Left colon (tissue), 2 donors: ENCODE data around the gene UTP15. TPM values are rescaled to one million over a fixed set of nuclear protein-coding genes. Genes with fewer than 3 reads are reported as not detected.
A peak's percentile ranks its signal among the peaks of the same experiment; 100 is the strongest.

Source experiments
- ATAC-seq: fragments of 200-7000 bp; cut with Tn5 transposase; one replicate; pipeline ENCODE4 v1.9.1; 2020; ENCODE audit warnings: mild to moderate bottlenecking, moderate library complexity
- DNase-seq, 2 donors: peaks; one replicate each; pipeline ENCODE4 v3.0.0-alpha.2; 2020
- intact Hi-C, 2 donors: fragments of 100-400 bp; cut with DNase I in 1 of 2; cut with micrococcal nuclease in 1 of 2; formaldehyde crosslinking; loops; one replicate each; pipeline versions ENCODE4 v1.11.2 to v1.14.0; 2022; cut with DNase I, micrococcal nuclease
- total RNA-seq, 2 donors: library from RNA; stranded (reverse); fragmentation: NEBNext Ultra II Directional; extraction: Animal tissue kit (Norgen Biotek cat#: 25700); gene quantifications; one replicate each; pipeline ENCODE4 v1.2.1, GENCODE V29; 2021
- donor health status: DM: no; HTN: no; CAD: no.
- donor health status: DM: yes; HTN: yes; CAD: no.

Gene UTP15
- total RNA-seq, 2 donors from 2014 or later: 9.3 to 12.4 TPM

DNA sequence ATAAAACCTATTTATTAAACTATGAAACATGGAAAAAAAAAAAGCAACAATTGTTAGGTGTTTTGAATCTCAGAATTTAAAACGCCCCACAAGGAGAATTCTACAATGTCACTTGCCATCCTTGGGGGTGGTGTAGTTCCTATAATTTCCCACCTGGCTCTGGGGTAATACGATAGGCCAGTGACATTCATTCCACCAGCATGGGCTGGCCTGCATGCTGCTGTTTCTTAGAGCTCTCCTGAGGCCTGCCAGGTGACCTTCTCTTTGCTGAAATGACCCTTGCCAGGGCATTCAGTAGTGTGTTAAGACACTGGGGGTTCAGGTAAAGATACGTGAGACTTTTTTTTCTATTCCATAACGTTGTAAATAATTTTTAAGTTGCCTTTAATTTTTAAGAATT is 50.4 kb downstream of the UTP15 start:
- intact Hi-C loops: no loop called here
- DNase-seq (no peak), ATAC-seq (no peak)

DNA sequence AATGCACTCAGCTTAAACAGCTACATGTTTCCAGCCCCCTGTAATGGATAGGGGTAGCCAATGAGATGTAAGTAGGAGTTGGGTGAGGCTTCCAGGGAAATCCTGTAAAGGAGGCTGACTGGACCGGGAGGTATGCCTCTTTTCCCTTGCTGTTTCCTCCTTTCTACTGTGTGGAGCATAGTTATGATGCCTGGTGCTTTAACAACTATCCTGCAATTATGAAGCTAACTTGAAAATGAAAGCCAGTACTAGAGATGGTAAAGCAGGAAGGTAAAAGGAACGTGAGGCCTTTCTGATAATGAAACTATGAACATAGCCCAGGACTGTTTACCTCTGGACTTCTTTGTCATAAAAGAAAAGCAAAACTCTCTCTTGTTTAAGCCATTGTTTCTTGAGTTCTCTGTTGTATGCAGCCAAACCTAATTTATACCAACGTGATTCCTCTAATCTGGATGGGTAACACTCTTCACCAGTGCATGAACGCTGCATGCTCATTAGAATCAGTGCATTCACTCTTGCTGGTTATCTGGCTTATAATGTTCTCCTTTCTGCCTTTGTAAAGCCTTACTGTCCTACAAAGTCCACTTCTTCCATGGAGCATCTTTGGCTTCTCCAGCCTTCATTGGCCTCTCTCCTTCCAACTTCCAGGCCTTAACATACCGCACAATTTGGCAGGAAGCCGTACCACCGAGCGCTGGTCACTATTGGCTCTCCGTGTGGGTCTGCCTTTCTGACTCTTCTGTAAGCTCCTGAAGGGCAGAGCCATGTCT is 52.2 kb downstream of the UTP15 start:
- peak; percentile 91 for ATAC-seq
- intact Hi-C loops: no loop called here
- no peak for DNase-seq

DNA sequence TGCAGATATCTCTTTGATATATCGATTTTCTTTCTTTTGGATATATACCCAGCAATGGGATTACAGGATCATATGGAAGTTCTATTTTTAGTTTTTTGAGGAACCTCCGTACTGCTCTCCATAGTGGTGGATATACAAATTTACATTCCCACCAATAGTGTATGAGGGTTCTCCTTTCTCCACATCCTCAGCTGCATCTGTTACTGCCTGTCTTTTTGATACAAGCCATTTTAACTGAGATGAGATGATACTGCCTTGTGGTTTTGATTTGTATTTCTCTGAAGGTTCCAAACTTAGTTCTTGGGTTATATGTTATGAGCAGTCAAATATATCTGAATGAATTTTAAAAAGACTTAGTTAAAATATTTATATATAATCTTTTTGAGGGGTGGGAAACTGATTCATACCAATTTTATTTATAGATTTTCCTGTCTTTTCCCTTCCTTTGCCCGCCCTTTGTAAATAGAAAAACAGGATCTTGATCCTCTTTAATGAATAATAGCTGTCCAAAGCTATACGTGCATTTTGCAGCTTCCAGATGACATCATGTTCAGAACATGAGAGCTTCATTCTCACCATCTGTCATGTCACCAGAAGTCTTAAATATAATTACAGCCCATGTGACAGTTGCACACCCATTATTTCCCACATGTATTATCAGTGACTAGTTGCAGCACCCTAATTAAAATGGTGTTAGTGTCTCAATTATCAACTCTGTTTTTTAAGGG is 54.2 kb downstream of the UTP15 start:
- intact Hi-C loops: no loop called here
- DNase-seq: no peak
- ATAC-seq: no peak

DNA sequence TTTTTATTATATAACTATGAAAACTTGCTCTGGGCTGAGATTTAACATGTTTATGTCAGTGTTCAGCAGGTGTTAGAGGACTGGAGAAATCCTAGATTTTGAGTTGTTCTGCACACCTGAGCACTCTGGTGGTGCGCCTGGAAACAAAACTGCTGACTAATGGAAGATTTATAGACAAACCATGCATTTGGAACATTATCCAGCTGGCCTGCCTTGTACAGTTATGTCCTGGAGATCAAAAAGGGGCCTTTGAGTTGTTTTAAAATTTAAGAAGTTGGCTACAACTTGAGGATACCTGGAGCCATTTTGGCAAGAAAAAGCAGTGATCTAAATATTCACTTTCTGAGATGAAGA is 54.8 kb downstream of the UTP15 start:
- ATAC-seq (no peak), DNase-seq (no peak)
- intact Hi-C loops: no loop called here

DNA sequence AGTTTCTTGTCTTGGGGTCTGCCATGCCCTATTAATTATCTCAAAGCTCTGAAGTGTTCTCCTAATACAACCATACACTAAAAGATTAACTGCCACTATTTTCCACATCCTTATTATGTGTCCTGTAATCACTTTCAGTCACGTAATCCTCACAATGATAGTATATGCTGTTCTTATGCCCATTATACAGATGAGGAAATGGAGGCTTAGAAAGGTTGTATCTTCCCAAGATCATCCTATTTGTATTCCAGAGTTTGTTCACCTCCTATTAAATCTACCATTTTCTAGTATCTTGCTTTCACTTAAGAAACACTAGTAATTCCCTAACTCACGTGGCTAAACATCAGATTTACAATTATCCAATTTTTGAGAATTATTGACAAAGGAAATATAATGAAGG is 57.5 kb downstream of the UTP15 start:
- intact Hi-C loops: no loop called here
- DNase-seq: no peak
- no peak for ATAC-seq

DNA sequence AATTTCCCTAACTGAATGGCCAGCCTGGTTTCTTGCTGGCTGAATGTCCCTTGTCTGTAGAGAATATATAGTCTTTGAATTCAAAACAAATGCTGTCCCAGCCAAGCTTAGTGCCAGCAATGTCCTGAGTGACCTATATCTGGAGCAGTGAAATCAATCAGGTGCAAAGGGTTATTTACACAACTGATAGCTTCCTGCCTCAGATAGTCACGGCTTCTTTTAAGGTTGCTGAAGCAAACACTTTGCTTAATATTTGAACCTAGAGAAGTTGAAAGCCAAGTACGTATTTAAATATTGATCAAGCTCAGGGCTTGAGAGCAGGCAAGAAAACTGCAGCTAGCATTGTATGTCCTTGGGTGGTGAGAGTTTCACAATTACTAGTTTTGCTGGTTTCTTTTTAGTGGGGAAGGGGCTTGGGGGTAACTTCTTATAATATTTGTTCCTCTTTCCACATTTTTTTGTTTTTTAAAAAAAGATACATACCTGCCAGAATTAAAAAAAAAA is 58.4 kb downstream of the UTP15 start:
- no peak for DNase-seq
- ATAC-seq: no peak
- intact Hi-C loops: no loop called here

DNA sequence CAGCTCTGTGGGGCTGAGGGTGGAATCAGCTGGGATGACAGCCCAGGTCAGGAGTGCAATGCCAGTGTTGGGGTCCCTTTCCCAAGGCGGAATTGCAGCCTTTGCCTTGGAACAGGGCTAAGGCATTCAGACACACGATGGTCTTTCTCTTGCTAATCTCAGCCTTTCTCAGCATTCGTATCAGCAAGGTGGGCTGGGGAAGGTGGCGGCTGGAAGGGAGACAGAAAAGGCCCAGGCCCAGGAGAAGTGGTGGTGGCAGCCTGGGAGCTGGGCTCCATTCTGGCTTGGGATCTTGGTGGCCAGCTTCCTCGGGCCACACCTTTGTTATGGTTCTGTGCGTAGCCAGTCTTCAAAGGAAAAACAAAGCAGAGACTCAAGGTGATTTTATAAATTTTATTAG is 59.3 kb downstream of the UTP15 start:
- intact Hi-C loops: no loop called here
- DNase-seq (peak in 1 of 2 donors; percentile 8), ATAC-seq (peak; percentile 28)

DNA sequence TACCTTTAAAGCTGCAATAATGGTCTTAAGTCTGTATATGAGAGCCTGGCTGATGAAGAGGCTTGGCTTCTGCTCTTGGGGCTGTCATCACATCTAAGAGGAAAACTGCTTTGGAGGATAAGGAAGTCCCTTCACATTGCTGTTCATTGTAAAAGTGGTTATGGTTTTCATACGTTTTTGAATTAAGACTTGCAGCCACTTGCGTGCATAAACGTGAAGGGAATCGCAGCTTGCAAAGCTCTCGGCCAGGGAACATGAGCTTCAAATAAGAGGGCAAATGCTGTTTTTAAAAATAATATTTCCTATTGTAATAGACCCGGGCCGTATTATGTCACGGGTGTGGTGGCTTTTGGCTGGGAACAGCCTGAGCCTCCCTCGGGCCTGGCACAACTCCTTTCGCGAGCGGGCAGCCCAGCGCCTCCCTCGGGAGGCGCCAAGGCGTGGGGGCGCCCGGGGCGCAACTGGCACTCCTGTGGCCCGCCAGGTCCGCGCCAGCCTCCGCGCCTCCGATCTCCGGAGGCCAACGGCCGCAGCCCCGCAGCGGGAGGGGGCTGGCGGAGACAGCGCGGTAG is 59.9 kb downstream of the UTP15 start:
- intact Hi-C loops: no loop called here
- ATAC-seq (peak; percentile 21), DNase-seq (no peak)

DNA sequence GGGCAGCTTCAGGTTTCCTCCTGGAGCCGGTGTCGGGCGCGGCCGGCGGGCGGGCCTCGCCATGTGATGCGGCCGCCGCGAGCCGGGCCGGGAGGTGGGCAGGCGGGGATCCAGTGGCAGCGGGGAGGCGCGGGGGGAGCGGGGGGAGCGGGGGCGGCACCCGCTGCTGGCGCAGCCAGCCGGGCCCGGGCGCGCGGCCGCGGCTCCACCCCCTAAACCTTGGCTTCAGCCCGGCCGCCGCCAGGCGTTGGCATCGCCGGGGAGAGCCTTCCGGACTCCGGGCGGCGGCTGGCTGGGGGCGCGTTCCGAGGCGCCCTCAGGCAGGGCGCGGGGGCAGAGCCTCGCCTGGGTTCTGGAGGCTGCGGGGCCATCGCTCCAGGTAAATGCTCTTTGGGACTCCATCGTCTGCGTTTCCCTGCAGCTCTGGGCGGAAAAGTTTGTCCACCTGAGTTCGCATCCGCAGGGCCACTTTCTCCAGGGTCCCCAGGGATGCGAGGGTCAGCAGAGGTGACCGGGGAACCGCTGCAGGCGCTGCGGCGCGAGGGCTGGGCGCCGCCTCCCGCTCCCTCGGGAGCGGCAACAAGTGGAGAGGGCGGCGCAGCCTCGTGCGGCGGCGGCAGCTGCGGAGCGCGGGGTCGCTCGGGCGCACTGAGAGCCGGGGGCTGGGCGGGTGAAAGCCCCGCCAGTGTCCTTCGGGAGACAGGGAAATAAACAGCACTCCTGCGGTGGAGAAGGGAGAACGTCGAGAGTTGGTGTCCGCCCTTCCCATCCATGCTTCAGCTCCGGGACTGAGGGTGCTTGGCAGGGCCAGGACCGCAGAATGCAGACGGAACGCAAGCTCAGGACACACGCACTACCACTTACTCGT is 60.6 kb downstream of the UTP15 start, which contains the start of gene ARHGEF28:
ARHGEF28 (plus strand) TSS at position 253 of the 868 bp plus-strand sequence. CDS start 58,656 bp downstream, outside the sequence.
- intact Hi-C loops: no loop called here
- ATAC-seq (peak; percentile 90), DNase-seq (peak; percentile 75 to 80)

DNA sequence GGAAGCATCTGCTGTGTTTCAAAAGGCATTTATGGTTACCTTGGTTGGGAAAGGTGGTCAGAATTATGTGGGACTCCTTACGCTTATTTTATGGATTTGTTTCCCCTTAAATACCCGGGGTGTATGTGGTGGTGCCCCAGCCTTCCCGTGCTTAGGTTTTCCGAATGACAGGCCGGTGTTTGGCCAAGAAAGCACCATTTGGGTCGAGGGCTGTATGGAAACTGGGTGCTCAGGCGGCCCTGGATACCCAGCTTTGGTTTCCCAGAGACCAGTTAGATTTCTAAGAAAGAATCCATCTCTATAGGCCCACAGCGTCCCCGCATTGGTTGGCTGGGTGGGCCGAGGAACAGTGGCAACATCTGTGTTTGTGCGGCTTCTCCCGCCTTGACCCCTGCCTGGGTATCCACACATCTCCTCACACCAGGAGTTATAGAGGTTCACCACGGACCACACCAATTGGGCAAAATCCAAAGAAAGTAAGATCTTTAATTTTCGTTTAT is 61.3 kb downstream of the UTP15 start:
- intact Hi-C loops: no loop called here
- DNase-seq (no peak), ATAC-seq (no peak)

DNA sequence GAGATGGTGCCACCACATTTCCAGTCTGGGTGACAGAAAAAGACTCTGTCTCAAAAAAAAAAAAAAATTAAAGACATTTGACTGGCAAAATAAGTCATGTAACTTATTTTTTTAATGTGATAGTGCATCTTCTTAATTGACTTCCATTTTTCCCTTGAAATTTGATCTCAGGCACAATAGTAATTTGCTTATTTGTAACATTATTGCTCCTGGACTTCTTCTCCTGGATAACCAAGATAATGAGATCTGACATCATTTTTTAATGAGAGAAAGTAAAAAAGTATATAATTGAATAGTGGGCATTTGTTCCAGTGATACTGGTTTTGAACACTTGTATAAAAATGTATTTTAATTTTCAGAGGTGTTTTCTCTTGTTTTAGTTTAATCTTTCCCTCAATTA is 63.9 kb downstream of the UTP15 start:
- DNase-seq: no peak
- no peak for ATAC-seq
- intact Hi-C loops: no loop called here

DNA sequence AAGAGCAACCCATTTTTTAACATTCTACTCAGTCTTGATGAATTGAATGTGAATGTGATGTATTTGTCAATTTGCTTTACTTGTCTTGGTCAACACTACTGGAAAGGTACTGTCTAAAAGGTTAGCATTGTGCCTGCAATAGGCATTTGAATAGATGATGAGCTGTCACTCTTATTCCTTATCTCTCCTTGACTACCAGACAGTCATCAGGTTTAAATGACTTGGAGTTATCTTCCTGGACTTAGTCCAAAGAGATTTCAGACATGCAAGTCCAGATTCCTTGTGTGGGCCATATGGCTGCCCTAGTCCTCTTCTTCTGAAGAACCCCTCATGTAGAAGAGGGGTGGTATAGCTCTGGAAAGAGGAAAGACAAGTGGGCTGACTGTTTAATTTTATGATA is 65.2 kb downstream of the UTP15 start:
- intact Hi-C loops: no loop called here
- ATAC-seq: no peak
- DNase-seq: no peak

DNA sequence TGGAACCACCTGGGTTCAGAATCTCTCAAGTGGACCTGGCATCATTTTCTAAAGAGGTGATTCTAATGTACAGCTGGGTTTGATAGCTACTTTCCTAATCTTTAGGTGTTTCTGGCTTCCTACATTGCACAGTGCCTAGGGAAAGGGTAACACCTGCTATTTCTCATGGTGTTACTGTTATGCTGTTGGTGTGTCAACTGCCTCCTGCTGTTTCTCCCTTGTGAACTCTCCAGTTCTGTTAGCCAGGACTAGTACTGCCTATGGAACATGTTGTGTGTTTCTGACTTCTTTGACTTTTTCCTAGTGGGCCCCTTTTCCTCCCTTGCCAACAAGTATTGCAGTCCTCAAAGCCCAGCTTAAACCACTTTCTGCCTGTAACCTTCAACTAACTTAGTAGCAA is 66.0 kb downstream of the UTP15 start:
- no peak for DNase-seq
- intact Hi-C loops: no loop called here
- ATAC-seq: no peak

Other genes starting within 250 kb of the UTP15 start
- under 1 TPM in 1 of 2 donors, not detected in 1; 0.20 TPM for gene FOXD1, start 117.0 kb upstream of the UTP15 start, total RNA-seq
- gene BTF3, start 67.3 kb upstream of the UTP15 start, total RNA-seq: 100 to 1,000 TPM; 522 to 537 TPM
- gene ANKRA2, start 104 bp upstream of the UTP15 start, total RNA-seq: 10 to 100 TPM; 19.5 to 20.7 TPM
- gene ARHGEF28, start 60.5 kb downstream of the UTP15 start, total RNA-seq: 10 to 100 TPM in 1 of 2 donors, 1 to 10 TPM in 1; 9.5 to 13.5 TPM